D721Med (cell line): ENCODE measurements around the gene NNT.

Experiments used
- DNase-seq: peaks from one replicate; pipeline ENCODE4 v3.0.0; 2011; ENCODE audit warnings: low spot score; ENCODE audit not compliant: insufficient read length
- FAIRE-seq: peaks from 2 replicates; lab custom pipeline; 2011; peaks lifted over from hg19 to GRCh38; lab: Jason Lieb, UNC
- CTCF ChIP-seq: IDR thresholded peaks from 2 replicates; pipeline ENCODE4 v1.5.1; 2012; ENCODE audit warnings: mild to moderate bottlenecking, control low read depth; ENCODE audit not compliant: insufficient read depth; ENCODE audit errors: missing control alignments

NNT gene

GRCh38 chr5:43623048-43623680 lies 20.2 kb downstream of the NNT start:
- no peak for TF ChIP-seq CTCF
- FAIRE-seq (no peak), DNase-seq (no peak)

- DNase-seq (no peak), FAIRE-seq (no peak)
- peak; percentile 70 for TF ChIP-seq CTCF
Measured at GRCh38 chr5:43627028-43627427, 24.0 kb downstream of the NNT start.

- TF ChIP-seq CTCF: peak; percentile 80
- DNase-seq: no peak
- peak; percentile 73 for FAIRE-seq
Measured at GRCh38 chr5:43631182-43631910, 28.4 kb downstream of the NNT start.

- DNase-seq (no peak), FAIRE-seq (no peak)
- no peak for TF ChIP-seq CTCF
Measured at GRCh38 chr5:43634621-43635020, 31.6 kb downstream of the NNT start.

- TF ChIP-seq CTCF: no peak
- DNase-seq: no peak
- no peak for FAIRE-seq
Measured at GRCh38 chr5:43635374-43635773, 32.4 kb downstream of the NNT start.

GRCh38 chr5:43636076-43636475 lies 33.1 kb downstream of the NNT start:
- FAIRE-seq: no peak

More at GRCh38 chr5:43636076-43636475, 33.1 kb downstream of the NNT start:
- DNase-seq: no peak
- TF ChIP-seq CTCF: no peak
